ENCODE results near the gene SORCS2. TPM values are rescaled to one million over a fixed set of nuclear protein-coding genes. Genes with fewer than 3 reads are reported as not detected.

SORCS2 gene
- total RNA-seq, 1 donor from 2014 or later = 9.6 TPM

GRCh38 chr4:7630568-7631287 lies 438.4 kb downstream of the SORCS2 start:
- peak; percentile 78 for DNase-seq (ENCODE audit: low spot score)

- DNase-seq (ENCODE audit: low spot score) = no peak
Measured at GRCh38 chr4:7631288-7632014, 439.1 kb downstream of the SORCS2 start.

- no peak for DNase-seq (ENCODE audit: low spot score)
Measured at GRCh38 chr4:7632341-7632740, 440.0 kb downstream of the SORCS2 start.

GRCh38 chr4:7632971-7633370 lies 440.6 kb downstream of the SORCS2 start:
- no peak for DNase-seq (ENCODE audit: low spot score)

GRCh38 chr4:7634661-7635251 lies 442.4 kb downstream of the SORCS2 start:
- DNase-seq (ENCODE audit: low spot score) = no peak

- no peak for DNase-seq (ENCODE audit: low spot score)
Measured at GRCh38 chr4:7635445-7636239, 443.3 kb downstream of the SORCS2 start.

GRCh38 chr4:7636240-7636508 lies 443.8 kb downstream of the SORCS2 start:
- DNase-seq (ENCODE audit: low spot score) = no peak

GRCh38 chr4:7637139-7637538 lies 444.8 kb downstream of the SORCS2 start:
- no peak for DNase-seq (ENCODE audit: low spot score)

- no peak for DNase-seq (ENCODE audit: low spot score)
Measured at GRCh38 chr4:7637971-7638370, 445.6 kb downstream of the SORCS2 start.

GRCh38 chr4:7638489-7638888 lies 446.2 kb downstream of the SORCS2 start:
- DNase-seq (ENCODE audit: low spot score) = no peak

- no peak for DNase-seq (ENCODE audit: low spot score)
Measured at GRCh38 chr4:7638984-7639789, 446.8 kb downstream of the SORCS2 start.

GRCh38 chr4:7640136-7640535 lies 447.8 kb downstream of the SORCS2 start:
- DNase-seq (ENCODE audit: low spot score) = no peak

- no peak for DNase-seq (ENCODE audit: low spot score)
Measured at GRCh38 chr4:7641712-7642111, 449.4 kb downstream of the SORCS2 start.

GRCh38 chr4:7642741-7643458 lies 450.6 kb downstream of the SORCS2 start:
- DNase-seq (ENCODE audit: low spot score) = no peak

GRCh38 chr4:7645158-7645557 lies 452.8 kb downstream of the SORCS2 start:
- DNase-seq (ENCODE audit: low spot score) = no peak

GRCh38 chr4:7645956-7646355 lies 453.6 kb downstream of the SORCS2 start:
- no peak for DNase-seq (ENCODE audit: low spot score)

- no peak for DNase-seq (ENCODE audit: low spot score)
Measured at GRCh38 chr4:7646384-7647061, 454.2 kb downstream of the SORCS2 start.

GRCh38 chr4:7647186-7647585 lies 454.8 kb downstream of the SORCS2 start:
- no peak for DNase-seq (ENCODE audit: low spot score)

GRCh38 chr4:7647600-7648543 lies 455.5 kb downstream of the SORCS2 start:
- no peak for DNase-seq (ENCODE audit: low spot score)

All from umbilical cord (tissue), 2 donors.